GM19328 (cell line): ENCODE measurements around the gene EPM2A.

ENCODE experiments used
- ATAC-seq: cut with Tn5 transposase; IDR thresholded peaks from one replicate; pipeline ENCODE4 v1.9.1; 2021; ENCODE audit warnings: mild to moderate bottlenecking, moderate library complexity; ENCODE audit not compliant: unreplicated experiment

Gene EPM2A

DNA sequence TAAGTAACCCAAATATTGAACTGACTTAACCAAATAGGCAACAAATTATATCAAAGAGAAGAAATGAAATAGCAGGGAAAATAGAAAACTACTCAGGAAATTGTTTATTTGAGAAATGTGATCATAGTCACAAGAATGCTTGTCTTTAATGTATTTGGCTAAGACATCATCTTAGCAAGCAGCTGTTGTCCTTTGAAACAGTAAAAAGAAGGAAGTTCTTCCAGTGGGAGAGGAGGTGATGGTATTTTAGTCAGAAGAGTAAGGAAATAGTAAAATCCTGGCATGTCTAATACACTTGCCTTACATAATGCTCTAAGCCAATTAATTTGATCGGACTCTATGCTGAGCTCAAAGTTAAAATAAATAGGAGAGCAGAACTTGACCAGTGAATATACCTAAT is 126.5 kb downstream of the EPM2A start:
- no peak for ATAC-seq

GRCh38 chr6:145603991-145604390 is 131.3 kb downstream of the EPM2A start:
- no peak for ATAC-seq

GRCh38 chr6:145603424-145603833 is 131.9 kb downstream of the EPM2A start:
- ATAC-seq: no peak

DNA sequence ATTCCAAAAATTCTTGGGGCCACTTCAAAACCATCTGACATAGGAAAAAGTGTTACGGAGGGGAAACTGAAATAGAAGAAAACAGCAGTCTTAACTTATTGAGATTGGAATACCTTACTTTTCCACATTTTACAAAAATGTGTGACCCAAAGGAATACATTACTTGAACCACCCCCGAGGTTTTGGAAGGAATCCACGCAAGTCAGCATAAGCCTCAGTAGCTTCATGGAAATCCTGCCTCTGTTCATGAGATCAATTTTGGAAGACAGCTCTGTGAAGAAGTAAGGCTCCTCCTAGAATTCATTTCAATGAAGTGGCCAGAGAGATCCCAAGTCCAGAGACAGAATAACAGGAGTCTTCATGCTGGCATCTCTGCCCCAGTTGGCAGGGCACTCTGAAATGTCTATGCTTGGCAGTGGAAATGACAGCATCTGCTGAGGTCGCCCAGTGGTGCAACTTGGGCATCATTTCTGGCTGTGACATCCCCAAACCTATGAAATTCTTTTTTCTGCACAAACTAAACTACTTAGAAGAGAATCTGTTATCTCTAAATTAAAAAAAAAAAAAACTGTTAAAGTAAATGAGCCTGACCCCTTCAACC is 132.5 kb downstream of the EPM2A start:
- ATAC-seq: no peak

DNA sequence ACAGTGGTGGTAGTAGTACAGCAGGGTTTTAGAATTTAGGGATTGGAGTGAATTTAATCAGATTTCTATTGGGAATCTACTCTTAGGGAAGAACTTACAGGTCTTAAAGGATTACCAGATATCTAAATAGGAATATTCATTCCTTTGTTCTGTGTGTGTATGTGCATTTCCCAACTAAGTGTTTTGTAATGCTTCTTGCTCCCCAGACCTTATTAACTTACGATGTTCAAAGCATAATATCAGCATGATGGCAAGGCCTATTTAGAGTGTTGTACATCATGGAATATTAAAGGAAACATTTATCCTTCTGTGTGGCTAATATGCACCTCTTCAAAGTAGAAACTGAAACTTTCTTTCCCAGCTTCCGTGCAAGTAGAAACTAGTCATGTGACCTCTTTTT is 133.9 kb downstream of the EPM2A start:
- ATAC-seq: no peak

DNA sequence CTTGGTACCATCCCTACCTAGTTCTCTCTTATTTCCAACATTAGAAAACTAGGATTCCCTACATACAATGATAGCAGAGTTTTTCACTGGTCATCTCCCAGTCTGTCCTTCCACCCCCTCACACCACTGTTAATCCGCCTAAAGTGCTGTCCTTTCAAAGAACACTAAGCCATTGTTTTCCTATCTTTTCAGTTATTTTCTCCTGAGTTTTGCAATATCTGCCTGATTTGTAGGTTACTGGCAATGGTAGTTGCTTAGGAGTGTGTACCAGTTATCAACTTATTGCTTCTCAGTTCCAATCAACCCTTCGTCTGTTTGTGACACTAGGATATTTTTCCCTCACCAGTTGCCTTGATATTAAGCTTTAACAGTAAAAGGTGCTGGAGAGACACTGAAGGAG is 135.0 kb downstream of the EPM2A start:
- no peak for ATAC-seq

GRCh38 chr6:145588981-145589380 is 146.3 kb downstream of the EPM2A start:
- no peak for ATAC-seq

DNA sequence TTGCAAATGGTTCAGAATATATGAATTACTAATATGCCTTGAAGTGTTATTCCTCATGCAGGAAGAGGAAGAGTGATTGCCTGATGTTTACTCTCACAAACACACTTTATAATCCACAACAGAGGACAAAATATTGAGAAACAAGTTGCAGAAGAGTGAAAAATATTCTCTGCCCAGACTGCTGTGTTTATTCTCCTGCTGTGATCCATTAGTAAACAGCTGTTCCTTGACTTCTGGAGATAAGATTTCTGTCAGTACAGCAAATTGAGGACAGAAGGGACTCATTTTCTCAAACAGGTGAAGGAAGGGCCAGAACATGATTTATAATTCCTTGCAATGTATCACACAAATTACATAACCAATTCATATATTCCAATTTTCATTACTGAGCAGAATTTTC is 148.0 kb downstream of the EPM2A start:
- no peak for ATAC-seq

GRCh38 chr6:145583753-145584152 is 151.6 kb downstream of the EPM2A start:
- no peak for ATAC-seq
